Keratinocyte (primary cell): Measurements from ENCODE around the gene TGFB1I1. TPM values are rescaled to one million over a fixed set of nuclear protein-coding genes. Genes with fewer than 3 reads are reported as not detected.

ENCODE experiments used
- DNase-seq: peaks from one replicate; pipeline ENCODE4 v3.0.0-alpha.2; 2011; ENCODE audit warnings: low read depth, missing footprints, low spot score
- FAIRE-seq: peaks from 2 replicates; lab custom pipeline; 2011; peaks lifted over from hg19 to GRCh38; lab: Jason Lieb, UNC
- H2AFZ ChIP-seq: 2 replicates; pipeline ENCODE4 v1.6.0; 2012; ENCODE audit warnings: low read length, control low read depth, inconsistent platforms; ENCODE audit not compliant: control insufficient read depth
- H3K27ac ChIP-seq: 2 replicates; pipeline ENCODE4 v1.5.1; 2011; ENCODE audit warnings: low read length; ENCODE audit not compliant: control insufficient read depth, insufficient read depth
- H3K27me3 ChIP-seq: 3 replicates; pipeline ENCODE4 v1.6.0; 2011; ENCODE audit warnings: low read length; ENCODE audit not compliant: control insufficient read depth, insufficient read depth; ENCODE audit errors: extremely low read depth
- H3K36me3 ChIP-seq, 2 experiments: 2 replicates in 1 of 2; 3 replicates in 1 of 2; pipeline ENCODE4 v1.5.1; 2011; ENCODE audit warnings: low read length in 2 of 2, mild to moderate bottlenecking in 1 of 2; ENCODE audit not compliant: control insufficient read depth in 2 of 2, insufficient read depth in 2 of 2; ENCODE audit errors: extremely low read depth in 1 of 2
- H3K4me1 ChIP-seq: 3 replicates; pipeline ENCODE4 v1.5.1; 2011; ENCODE audit warnings: low read length; ENCODE audit not compliant: control insufficient read depth, insufficient read depth; ENCODE audit errors: extremely low read depth
- H3K4me2 ChIP-seq: 3 replicates; pipeline ENCODE4 v1.6.0; 2011; ENCODE audit warnings: low read depth, low read length; ENCODE audit not compliant: control insufficient read depth, insufficient read depth; ENCODE audit errors: extremely low read depth
- H3K4me3 ChIP-seq, 3 experiments: fragments of 200-600 bp in 1 of 3; sonication (generic) in 1 of 3; 2 replicates in 2 of 3; 3 replicates in 1 of 3; pipeline ENCODE4 v1.5.1; 2011 to 2016; ENCODE audit warnings: low read length in 3 of 3, mild to moderate bottlenecking in 3 of 3, control low read depth in 2 of 3, inconsistent platforms in 1 of 3, low read depth in 1 of 3, mixed read lengths in 1 of 3, mixed run types in 1 of 3, moderate library complexity in 1 of 3; ENCODE audit not compliant: control insufficient read depth in 2 of 3, insufficient read depth in 2 of 3; ENCODE audit errors: extremely low read depth in 1 of 3
- H3K79me2 ChIP-seq: 2 replicates; pipeline ENCODE4 v1.6.0; 2012; ENCODE audit warnings: low read length; ENCODE audit not compliant: control insufficient read depth, insufficient read depth
- H3K9ac ChIP-seq: 3 replicates; pipeline ENCODE4 v1.6.0; 2011; ENCODE audit warnings: low read length; ENCODE audit not compliant: control insufficient read depth, insufficient read depth; ENCODE audit errors: extremely low read depth
- H3K9me1 ChIP-seq: 3 replicates; pipeline ENCODE4 v1.6.0; 2011; ENCODE audit warnings: low read length; ENCODE audit not compliant: control insufficient read depth, insufficient read depth; ENCODE audit errors: extremely low read depth
- H3K9me3 ChIP-seq: 2 replicates; pipeline ENCODE4 v1.5.1; 2012; ENCODE audit warnings: low read depth, low read length; ENCODE audit not compliant: control insufficient read depth
- H4K20me1 ChIP-seq: 3 replicates; pipeline ENCODE4 v1.6.0; 2011; ENCODE audit warnings: low read length; ENCODE audit not compliant: control insufficient read depth, insufficient read depth; ENCODE audit errors: extremely low read depth
- CTCF ChIP-seq, 3 experiments: IDR thresholded peaks in 1 of 3; conservative IDR thresholded peaks in 1 of 3; optimal IDR thresholded peaks in 1 of 3; 2 replicates in 2 of 3; 3 replicates in 1 of 3; pipeline versions ENCODE3 to v1.5.1; 2011; ENCODE audit warnings: low read length in 3 of 3, mild to moderate bottlenecking in 3 of 3, moderate library complexity in 2 of 3, control low read depth in 1 of 3, inconsistent platforms in 1 of 3; ENCODE audit not compliant: insufficient read depth in 2 of 3; ENCODE audit errors: extremely low read depth in 1 of 3
- EZH2 ChIP-seq: IDR thresholded peaks from one replicate; pipeline ENCODE4 v1.6.1; 2012; ENCODE audit warnings: inconsistent platforms, mild to moderate bottlenecking, low read length, moderate library complexity
- dilution Hi-C: fragments of 300-500 bp; cut with MboI; formaldehyde crosslinking; loops from one replicate; pipeline ENCODE4 v1.7.0; 2020; ENCODE audit warnings: low sequenced_read_pairs; ENCODE audit not compliant: extremely low pct_ligation_motif_present
- polyA plus RNA-seq, 5 experiments: library from polyadenylated mRNA; depleted of rRNA in 3 of 5; stranded (reverse) in 3 of 5; stranded (forward) in 1 of 5; unstranded in 1 of 5; fragments of >200 nt; gene quantifications; 1 replicate in 1 of 5; 2 replicates in 3 of 5; 3 replicates in 1 of 5; pipeline versions ENCODE4 v1.2.1 to v1.2.3, GENCODE V29; 2011 to 2012; ENCODE audit warnings: missing spikeins in 2 of 5, low read depth in 1 of 5, low replicate concordance in 1 of 5

The TGFB1I1 gene
- polyA plus RNA-seq, 1 donor (not counting 4 experiments of a cell fraction or from before 2014, with no cell fraction given) = 3.7 TPM

- dilution Hi-C loops = no loop called here
- TF ChIP-seq CTCF (optimal IDR thresholded peaks at IDR 0.05 in 1 of 3, IDR thresholded peaks at IDR 0.05 in 1 of 3, conservative IDR thresholded peaks at IDR 0.05 in 1 of 3; ENCODE audit: extremely low read depth in 1 of 3, insufficient read depth in 2 of 3, low read length in 3 of 3) (peak; percentile 70 to 81 (median 73)), EZH2 (no peak)
- peak overlapping the region; percentile 95 for H3K27ac ChIP-seq
- H3K9me3 ChIP-seq = no peaks in the 10 kb centered on the region
- peak overlapping the region; percentile 74 for H2AFZ ChIP-seq
- H3K4me3 ChIP-seq = no peak overlapping the region
- peaks cover 18% of the 10 kb centered on the region for H3K79me2 ChIP-seq
- FAIRE-seq (no peak), DNase-seq (no peak)
- peaks cover 4% of the 10 kb centered on the region for H3K9me1 ChIP-seq
- peak overlapping the region; percentile 80 for H3K4me2 ChIP-seq
- H4K20me1 ChIP-seq = peaks cover under 1% of the 10 kb centered on the region
- peaks cover 0 to 9% of the 10 kb centered on the region in 2 experiments for H3K36me3 ChIP-seq
- peak overlapping the region; percentile 62 for H3K9ac ChIP-seq
- no peaks in the 10 kb centered on the region for H3K27me3 ChIP-seq
- H3K4me1 ChIP-seq = peaks cover 48% of the 10 kb centered on the region
These were observed 20.1 kb upstream of the TGFB1I1 start for GRCh38 chr16:31451681-31452351.

- TF ChIP-seq EZH2 (no peak), CTCF (optimal IDR thresholded peaks at IDR 0.05 in 1 of 3, IDR thresholded peaks at IDR 0.05 in 1 of 3, conservative IDR thresholded peaks at IDR 0.05 in 1 of 3; ENCODE audit: extremely low read depth in 1 of 3, insufficient read depth in 2 of 3, low read length in 3 of 3) (no peak)
- peak; percentile 62 for FAIRE-seq
- peak overlapping the region in 2 of 3 experiments; percentile 15 to 41 for H3K4me3 ChIP-seq
- no peak for DNase-seq
- H3K27ac ChIP-seq = peak overlapping the region; percentile 95
- H3K9me3 ChIP-seq = no peaks in the 10 kb centered on the region
- H3K79me2 ChIP-seq = peaks cover 27% of the 10 kb centered on the region
- H3K9me1 ChIP-seq = peaks cover 6% of the 10 kb centered on the region
- peaks cover 8% of the 10 kb centered on the region for H4K20me1 ChIP-seq
- H3K4me2 ChIP-seq = peak overlapping the region; percentile 80
- H3K36me3 ChIP-seq = peaks cover 0 to 15% of the 10 kb centered on the region in 2 experiments
- no peak overlapping the region for H2AFZ ChIP-seq
- dilution Hi-C loops = no loop called here
- peaks cover 57% of the 10 kb centered on the region for H3K4me1 ChIP-seq
- H3K27me3 ChIP-seq = no peaks in the 10 kb centered on the region
- peak overlapping the region; percentile 62 for H3K9ac ChIP-seq
These were observed 19.3 kb upstream of the TGFB1I1 start for GRCh38 chr16:31452631-31453106.
